DOHH2 (cell line): ENCODE results near the gene TRAP1.

Source experiments
- H3F3A ChIP-seq: fragments of 200-600 bp; sonication (generic), shearing (Covaris generic); 2 replicates; pipeline ENCODE4 v1.6.0; 2016; ENCODE audit warnings: antibody characterized with exemption, mild to moderate bottlenecking; ENCODE audit not compliant: control insufficient read depth, insufficient read depth
- H3K27ac ChIP-seq: fragments of 200-600 bp; sonication (generic); 2 replicates; pipeline ENCODE4 v1.5.1; 2014; ENCODE audit warnings: low read depth, mild to moderate bottlenecking, low read length, moderate library complexity
- H3K27me3 ChIP-seq: fragments of 200-600 bp; sonication (generic); 2 replicates; pipeline ENCODE4 v1.6.1; 2014; ENCODE audit warnings: mild to moderate bottlenecking, low read length, mixed read lengths; ENCODE audit not compliant: control insufficient read depth
- H3K36me3 ChIP-seq: fragments of 200-600 bp; sonication (generic); 2 replicates; pipeline ENCODE4 v1.6.1; 2014; ENCODE audit warnings: mild to moderate bottlenecking, low read length, moderate library complexity, mixed read lengths; ENCODE audit not compliant: control insufficient read depth
- H3K4me1 ChIP-seq: fragments of 200-600 bp; sonication (generic); 2 replicates; pipeline ENCODE4 v1.6.1; 2014; ENCODE audit warnings: mild to moderate bottlenecking, low read length, mixed read lengths; ENCODE audit not compliant: control insufficient read depth
- H3K4me2 ChIP-seq: fragments of 200-600 bp; sonication (generic); 2 replicates; pipeline ENCODE4 v1.6.0; 2014; ENCODE audit warnings: mild to moderate bottlenecking, low read length, moderate library complexity
- H3K4me3 ChIP-seq: fragments of 200-600 bp; sonication (generic); 2 replicates; pipeline ENCODE4 v1.5.1; 2014; ENCODE audit warnings: mild to moderate bottlenecking, low read length, mixed read lengths
- H3K79me2 ChIP-seq: fragments of 200-600 bp; sonication (generic); 2 replicates; pipeline ENCODE4 v1.6.1; 2014; ENCODE audit warnings: mild to moderate bottlenecking, low read length, mixed read lengths; ENCODE audit not compliant: control insufficient read depth
- H3K9me2 ChIP-seq: fragments of 200-600 bp; sonication (generic); replicated peaks from 2 replicates; pipeline ENCODE4 v1.6.1; 2014; ENCODE audit warnings: mild to moderate bottlenecking, low read length, mixed read lengths; ENCODE audit not compliant: control insufficient read depth
- H3K9me3 ChIP-seq: fragments of 200-600 bp; sonication (generic); 2 replicates; pipeline ENCODE4 v1.6.1; 2014; ENCODE audit warnings: antibody characterized with exemption, low read length, mixed read lengths; ENCODE audit not compliant: control insufficient read depth, insufficient read depth
- H4K20me1 ChIP-seq: fragments of 200-600 bp; sonication (generic); 2 replicates; pipeline ENCODE4 v1.6.0; 2014; ENCODE audit warnings: low read depth, mild to moderate bottlenecking, antibody characterized with exemption, low read length, moderate library complexity; ENCODE audit not compliant: control insufficient read depth, insufficient read depth
- EZH2phosphoT487 ChIP-seq: fragments of 200-600 bp; sonication (generic); IDR thresholded peaks from 2 replicates; pipeline ENCODE4 v1.6.1; 2017; ENCODE audit warnings: borderline replicate concordance, mild to moderate bottlenecking, antibody characterized with exemption, low read length, moderate library complexity, mixed read lengths
- TF ChIP-seq, protein P1 (sequence below): fragments of 200-600 bp; sonication (generic); IDR thresholded peaks from one replicate; pipeline ENCODE4 v1.5.1; 2014; ENCODE audit warnings: antibody characterized with exemption, mild to moderate bottlenecking, low read depth, low read length; ENCODE audit not compliant: poor library complexity, severe bottlenecking

TRAP1 gene

DNA sequence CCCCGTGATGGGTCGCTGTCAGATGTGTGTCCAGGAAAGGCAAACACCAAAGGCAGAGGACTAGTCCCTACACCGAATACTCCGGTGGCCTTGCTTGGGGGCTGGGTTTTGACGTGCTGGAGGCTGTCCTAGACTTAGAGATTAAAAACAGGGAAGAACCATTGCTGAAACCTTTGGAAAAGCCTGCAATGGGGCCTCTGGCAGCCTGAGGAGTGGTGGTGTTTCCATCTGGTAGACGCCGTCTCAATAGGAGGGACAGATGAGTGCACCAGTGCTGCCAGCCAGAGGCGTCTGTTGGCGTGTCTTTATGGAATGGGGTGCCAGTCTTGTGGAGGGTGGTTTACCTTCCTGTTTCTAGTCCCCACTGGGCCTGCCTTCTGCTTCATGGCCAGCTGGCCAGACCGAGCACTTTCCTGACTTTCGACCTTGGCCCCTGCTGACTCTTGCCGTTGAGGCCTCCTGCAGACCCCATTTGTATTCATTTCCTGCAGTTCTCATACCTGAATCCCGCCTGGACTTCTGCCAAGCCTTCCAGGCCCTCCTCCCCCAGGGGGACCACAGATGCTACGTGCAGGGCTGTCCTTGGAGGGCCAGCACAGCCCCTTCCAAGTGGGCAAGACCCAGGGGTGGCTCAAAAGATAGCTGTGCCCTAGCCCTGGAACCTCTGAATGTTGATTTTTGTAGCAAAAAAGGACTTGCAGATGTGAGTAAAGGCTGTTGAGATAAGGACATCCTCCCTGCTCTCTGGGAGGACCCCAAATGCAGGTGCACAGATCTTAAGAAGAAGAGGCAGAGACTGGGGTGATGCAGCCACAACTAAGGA, 64.7 kb downstream of the TRAP1 start:
- no peak overlapping the region for H3K4me2 ChIP-seq
- peaks cover 20% of the 10 kb centered on the region for H3F3A ChIP-seq
- no peak overlapping the region for H3K27ac ChIP-seq
- no peaks in the 10 kb centered on the region for H3K27me3 ChIP-seq
- H3K79me2 ChIP-seq = no peaks in the 10 kb centered on the region; the same call in 1 of the 2 replicates
- H3K4me3 ChIP-seq = no peak overlapping the region
- H3K9me2 ChIP-seq = no peaks in the 10 kb centered on the region
- no peaks in the 10 kb centered on the region for H4K20me1 ChIP-seq
- peaks cover 12% of the 10 kb centered on the region for H3K4me1 ChIP-seq
- peaks cover 77% of the 10 kb centered on the region for H3K36me3 ChIP-seq
- no peaks in the 10 kb centered on the region for H3K9me3 ChIP-seq
- no peak for TF ChIP-seq EZH2phosphoT487
- TF ChIP-seq, protein P1, sequence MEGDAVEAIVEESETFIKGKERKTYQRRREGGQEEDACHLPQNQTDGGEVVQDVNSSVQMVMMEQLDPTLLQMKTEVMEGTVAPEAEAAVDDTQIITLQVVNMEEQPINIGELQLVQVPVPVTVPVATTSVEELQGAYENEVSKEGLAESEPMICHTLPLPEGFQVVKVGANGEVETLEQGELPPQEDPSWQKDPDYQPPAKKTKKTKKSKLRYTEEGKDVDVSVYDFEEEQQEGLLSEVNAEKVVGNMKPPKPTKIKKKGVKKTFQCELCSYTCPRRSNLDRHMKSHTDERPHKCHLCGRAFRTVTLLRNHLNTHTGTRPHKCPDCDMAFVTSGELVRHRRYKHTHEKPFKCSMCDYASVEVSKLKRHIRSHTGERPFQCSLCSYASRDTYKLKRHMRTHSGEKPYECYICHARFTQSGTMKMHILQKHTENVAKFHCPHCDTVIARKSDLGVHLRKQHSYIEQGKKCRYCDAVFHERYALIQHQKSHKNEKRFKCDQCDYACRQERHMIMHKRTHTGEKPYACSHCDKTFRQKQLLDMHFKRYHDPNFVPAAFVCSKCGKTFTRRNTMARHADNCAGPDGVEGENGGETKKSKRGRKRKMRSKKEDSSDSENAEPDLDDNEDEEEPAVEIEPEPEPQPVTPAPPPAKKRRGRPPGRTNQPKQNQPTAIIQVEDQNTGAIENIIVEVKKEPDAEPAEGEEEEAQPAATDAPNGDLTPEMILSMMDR = no peak

DNA sequence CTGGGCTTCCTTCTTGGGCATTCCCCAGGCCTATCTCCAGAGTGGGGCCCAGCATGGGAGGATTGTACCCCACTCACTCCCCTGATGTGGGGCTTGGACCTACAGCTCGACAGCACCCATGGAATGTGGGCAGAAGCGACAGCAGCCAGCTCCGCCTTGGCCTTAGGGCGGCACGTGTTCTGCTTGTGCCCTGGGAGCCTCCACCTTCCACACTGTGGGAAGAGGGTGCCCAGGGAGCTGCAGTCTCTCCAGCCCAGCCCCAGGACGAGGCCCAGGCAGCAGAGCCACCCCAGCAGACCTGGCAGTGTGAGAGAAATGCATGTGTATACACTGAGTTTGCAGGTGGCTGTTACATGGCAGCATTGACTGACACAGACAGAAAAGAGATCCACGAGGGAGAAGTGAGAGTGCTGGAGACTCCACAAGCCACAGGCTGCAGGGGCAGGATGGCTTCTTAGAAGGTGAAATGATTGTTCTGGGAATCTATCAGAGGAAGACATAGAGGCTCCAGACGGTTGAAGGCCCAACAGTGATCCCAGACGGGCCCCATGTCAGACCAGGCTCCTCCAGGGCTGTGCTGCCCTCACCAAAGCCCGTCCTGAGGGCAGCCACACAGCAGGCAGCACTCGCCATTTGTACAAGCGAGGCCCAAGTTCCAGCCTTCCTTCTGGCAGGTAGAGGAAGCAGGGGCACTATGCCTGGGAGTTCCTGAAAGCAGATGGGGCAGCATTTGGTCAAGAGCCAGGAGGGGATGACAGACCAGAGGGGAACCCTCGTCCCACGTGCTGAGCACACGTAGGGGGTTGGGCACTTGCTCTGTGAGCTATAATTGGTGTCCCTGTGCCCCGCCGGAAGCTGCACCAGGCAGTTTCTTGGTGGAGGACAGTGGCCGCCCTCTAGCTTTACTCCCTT, 65.6 kb downstream of the TRAP1 start:
- no peaks in the 10 kb centered on the region for H3K27me3 ChIP-seq
- no peaks in the 10 kb centered on the region for H4K20me1 ChIP-seq
- H3K4me2 ChIP-seq = no peak overlapping the region
- peaks cover 12% of the 10 kb centered on the region for H3K4me1 ChIP-seq
- H3F3A ChIP-seq = peaks cover 20% of the 10 kb centered on the region
- no peaks in the 10 kb centered on the region; the same call in 1 of the 2 replicates for H3K79me2 ChIP-seq
- no peak overlapping the region for H3K27ac ChIP-seq
- no peaks in the 10 kb centered on the region for H3K9me2 ChIP-seq
- H3K9me3 ChIP-seq = no peaks in the 10 kb centered on the region
- H3K36me3 ChIP-seq = peaks cover 75% of the 10 kb centered on the region
- H3K4me3 ChIP-seq = no peak overlapping the region
- no peak for TF ChIP-seq EZH2phosphoT487
- TF ChIP-seq, protein P1 = no peak

DNA sequence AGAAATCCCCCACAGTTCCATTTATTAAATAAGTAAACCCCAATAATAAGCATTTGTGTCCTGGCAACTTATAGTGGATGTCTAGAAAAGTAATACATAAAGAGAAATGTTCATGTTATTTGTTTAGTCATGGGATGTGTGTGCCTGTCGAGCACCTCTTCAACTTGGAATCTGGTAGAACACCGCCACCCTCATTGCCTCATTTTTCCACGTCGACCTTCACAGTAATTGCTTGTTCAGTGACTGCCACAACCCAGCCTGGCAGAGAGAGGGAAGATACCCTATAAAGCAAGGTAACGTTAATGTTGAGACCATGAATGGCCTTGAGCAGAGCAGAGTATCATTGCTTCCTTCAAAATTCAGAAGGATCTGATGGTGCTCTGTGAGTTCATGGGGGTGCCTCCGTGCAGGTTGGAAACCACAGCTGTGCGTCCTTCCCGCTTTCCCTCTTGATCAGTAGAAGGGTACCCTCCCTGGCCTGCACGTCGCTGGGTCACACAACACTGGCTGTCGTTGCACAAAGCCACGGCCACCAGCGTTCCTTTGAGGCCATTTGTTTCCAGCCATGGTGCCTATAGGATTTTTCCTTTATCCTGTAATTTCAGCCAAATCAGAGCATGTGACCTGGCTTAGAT, 66.6 kb downstream of the TRAP1 start:
- H3K4me2 ChIP-seq = no peak overlapping the region
- no peaks in the 10 kb centered on the region for H3K9me3 ChIP-seq
- H3K4me3 ChIP-seq = no peak overlapping the region
- H3K4me1 ChIP-seq = peaks cover 12% of the 10 kb centered on the region
- peaks cover 20% of the 10 kb centered on the region for H3F3A ChIP-seq
- no peaks in the 10 kb centered on the region; the same call in 1 of the 2 replicates for H3K79me2 ChIP-seq
- H3K36me3 ChIP-seq = peaks cover 74% of the 10 kb centered on the region
- H4K20me1 ChIP-seq = no peaks in the 10 kb centered on the region
- TF ChIP-seq, protein P1 = no peak
- TF ChIP-seq EZH2phosphoT487 = no peak
- no peaks in the 10 kb centered on the region for H3K27me3 ChIP-seq
- no peak overlapping the region for H3K27ac ChIP-seq
- no peaks in the 10 kb centered on the region for H3K9me2 ChIP-seq
